ENCODE results near the gene DYNC1LI1.
"Not testable (repeated sequence)": the region's sequence is repeated elsewhere in the genome, so short reads cannot be mapped to it uniquely, and the experiment has no call there.

The DYNC1LI1 gene

DNA sequence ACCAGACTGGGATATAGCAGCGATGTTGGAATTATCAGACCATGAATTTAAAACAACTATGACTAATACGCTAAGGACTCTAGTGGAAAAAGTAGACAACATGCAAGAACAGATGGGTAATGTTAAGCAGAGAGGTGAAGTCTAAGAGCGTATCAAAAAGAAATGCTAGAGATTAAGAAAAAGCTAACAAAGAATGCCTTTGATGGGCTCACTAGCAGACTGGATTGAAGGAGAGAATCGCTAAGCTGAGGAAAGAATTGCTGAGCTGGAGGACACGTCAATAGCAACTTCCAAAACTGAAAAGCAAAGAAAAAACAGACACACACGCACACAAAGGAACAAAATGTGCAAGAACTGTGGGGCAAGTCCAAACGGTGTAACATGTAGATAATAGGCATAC lies 48.0 kb downstream of the DYNC1LI1 start:
- no peak for DNase-seq

GRCh38 chr3:32518921-32519320 lies 51.7 kb downstream of the DYNC1LI1 start:
- not testable (repeated sequence) for DNase-seq

GRCh38 chr3:32516751-32517150 lies 53.9 kb downstream of the DYNC1LI1 start:
- not testable (repeated sequence) for DNase-seq

- DNase-seq, result no peak
These were observed 59.7 kb downstream of the DYNC1LI1 start for GRCh38 chr3:32511005-32511404.

DNA sequence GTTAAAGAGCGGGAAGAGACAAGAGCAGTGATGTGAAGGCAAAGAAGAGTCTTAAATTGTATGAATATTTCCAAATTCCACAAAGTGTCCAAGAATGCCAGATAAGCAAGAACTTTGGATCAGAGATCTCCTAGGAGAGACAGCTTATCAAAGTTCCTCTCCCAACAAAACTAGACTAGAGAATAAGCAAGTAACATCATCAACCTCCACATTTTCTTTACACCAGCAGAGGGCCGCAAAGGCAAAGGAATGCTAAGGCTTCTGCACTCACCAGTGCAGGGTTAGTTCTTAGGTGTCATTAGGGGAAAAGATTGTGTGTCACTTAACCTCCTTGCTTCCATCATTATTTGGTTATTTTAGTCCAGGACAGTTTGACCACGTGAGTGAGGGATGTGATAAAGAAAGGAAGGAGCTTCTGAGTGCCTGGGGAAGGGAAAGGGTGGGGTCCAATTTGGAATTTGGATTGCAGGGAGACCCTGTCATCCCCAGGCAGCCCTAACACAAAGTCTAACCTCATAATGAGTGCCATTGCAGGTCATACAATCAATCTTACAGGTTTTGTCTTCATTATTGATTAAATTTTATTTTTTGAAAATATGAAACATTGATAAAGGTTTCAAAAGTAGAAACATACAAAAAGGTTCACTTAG lies 60.5 kb downstream of the DYNC1LI1 start:
- DNase-seq, result peak; percentile 59

GRCh38 chr3:32508711-32509110 lies 61.9 kb downstream of the DYNC1LI1 start:
- no peak for DNase-seq

GRCh38 chr3:32506466-32506865 lies 64.2 kb downstream of the DYNC1LI1 start:
- DNase-seq, result no peak

DNA sequence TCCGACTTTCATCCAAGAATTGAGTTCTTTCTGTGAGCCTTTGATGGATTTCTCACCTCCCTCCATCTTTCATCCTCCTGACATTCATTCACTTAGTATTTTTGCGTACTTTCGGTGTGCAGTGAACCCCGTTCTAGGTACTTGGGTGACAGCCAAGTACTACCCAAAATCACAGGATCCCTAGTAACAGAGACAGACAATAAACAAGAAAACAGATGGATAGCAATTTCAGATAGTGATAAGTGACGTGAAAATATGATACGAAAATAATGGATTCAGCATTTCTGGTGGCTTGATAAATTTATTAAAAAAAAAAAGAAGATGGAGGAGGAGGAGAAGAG lies 67.7 kb downstream of the DYNC1LI1 start:
- no peak for DNase-seq

DNA sequence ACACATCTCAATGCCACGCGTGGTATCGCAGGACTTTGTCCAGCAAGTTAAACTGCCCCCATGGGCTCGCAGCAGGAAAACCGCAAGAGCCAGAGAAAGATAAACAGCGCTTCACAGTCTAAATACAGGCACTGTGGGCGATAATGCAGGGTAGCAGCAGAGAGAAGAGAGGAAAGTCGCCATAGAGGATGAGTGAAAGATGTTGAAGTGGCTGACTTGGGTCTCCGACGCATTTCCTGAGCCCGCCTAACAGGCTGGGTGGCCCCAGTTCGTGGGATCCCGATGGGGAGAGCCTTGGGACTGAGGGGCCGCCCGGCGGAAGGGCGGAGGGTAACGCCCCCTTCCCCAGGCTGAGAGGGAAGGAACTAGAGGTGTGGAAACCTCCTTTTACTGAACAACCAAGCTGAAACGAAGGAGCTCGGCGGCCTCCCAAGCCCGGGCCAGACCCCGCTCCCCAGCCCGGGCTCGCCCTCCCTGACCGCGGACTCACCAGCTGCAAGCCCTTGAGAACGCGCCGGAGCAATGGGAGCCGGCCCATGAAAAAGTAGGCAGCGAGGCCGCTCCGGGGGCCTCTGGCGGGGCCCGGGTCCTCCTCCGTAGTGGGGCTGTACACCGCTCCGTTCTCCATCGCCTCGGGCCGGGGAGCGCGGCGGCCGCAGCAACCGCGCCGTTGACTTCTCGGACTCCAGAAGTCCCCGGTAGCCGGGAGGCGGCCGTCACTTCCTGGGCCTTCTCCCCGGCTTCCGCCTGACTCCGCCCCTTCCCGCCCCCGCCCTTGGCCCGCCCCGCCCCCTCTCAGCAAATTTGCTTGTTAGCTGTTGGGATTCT lies 68.3 kb downstream of the DYNC1LI1 start, which contains the start of gene CMTM6:
CMTM6 (minus strand) TSS at position 735 of the 828 bp plus-strand sequence; CDS start at position 628, 107 bp downstream.
- DNase-seq, result peak; percentile 67

DNA sequence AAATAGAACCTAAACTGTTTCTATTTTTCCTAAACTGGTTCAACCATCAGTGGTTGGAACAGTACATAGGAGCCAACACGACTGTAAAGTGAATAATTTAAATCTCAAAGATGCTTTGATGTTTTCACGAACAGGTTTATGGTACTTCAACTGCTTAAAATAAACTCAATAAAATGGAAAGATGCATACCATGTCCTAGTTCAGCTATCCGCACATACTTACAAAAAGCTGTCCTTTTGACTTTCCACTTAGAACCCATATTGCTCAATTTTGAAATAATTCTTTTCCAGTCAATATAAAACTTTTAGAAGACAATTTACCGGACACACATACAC lies 68.9 kb downstream of the DYNC1LI1 start:
- no peak for DNase-seq

- no peak for DNase-seq
These were observed 69.5 kb downstream of the DYNC1LI1 start for GRCh38 chr3:32500880-32501782.

- no peak for DNase-seq
These were observed 70.4 kb downstream of the DYNC1LI1 start for GRCh38 chr3:32500231-32500630.

- DNase-seq, result no peak
These were observed 71.1 kb downstream of the DYNC1LI1 start for GRCh38 chr3:32499585-32499984.

GRCh38 chr3:32498992-32499391 lies 71.7 kb downstream of the DYNC1LI1 start:
- no peak for DNase-seq

GRCh38 chr3:32498252-32498651 lies 72.4 kb downstream of the DYNC1LI1 start:
- DNase-seq, result no peak

DNA sequence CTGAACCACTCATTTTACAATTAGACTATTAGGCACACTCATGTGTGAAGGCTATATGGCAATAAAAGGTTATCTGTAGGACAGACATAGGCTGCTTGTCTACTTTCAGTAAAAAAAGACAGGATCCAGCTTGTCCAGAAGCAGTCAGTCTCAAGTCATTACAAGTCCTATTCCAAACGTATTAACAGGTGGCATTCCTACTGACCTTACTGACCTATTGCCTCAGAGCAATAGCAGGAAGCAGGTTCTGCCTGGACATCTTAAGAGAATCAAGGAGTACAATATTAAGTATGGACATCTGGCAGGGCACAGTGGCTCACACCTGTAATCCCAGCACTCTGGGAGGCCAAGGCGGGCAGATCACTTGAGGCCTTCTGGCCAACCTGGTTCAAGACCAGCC lies 75.0 kb downstream of the DYNC1LI1 start:
- DNase-seq, result no peak

DNA sequence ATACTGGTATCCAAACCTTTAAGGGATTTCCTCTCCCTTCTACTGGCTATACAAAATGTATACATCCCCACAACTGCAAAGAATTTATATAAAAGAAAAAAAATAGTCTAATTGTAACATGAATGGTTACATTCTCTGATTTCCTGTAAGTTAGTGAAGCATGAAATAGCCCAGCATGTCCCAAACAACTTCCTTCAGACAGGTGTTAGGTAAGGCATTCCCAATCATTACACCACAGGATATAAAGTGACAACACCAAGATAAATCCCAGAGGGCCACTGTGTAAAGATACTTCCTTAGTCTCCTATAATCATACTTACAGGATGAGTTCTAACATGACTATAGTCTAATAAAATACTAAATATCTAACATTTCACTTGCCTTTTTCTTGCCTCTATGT lies 75.6 kb downstream of the DYNC1LI1 start:
- DNase-seq, result no peak

DNA sequence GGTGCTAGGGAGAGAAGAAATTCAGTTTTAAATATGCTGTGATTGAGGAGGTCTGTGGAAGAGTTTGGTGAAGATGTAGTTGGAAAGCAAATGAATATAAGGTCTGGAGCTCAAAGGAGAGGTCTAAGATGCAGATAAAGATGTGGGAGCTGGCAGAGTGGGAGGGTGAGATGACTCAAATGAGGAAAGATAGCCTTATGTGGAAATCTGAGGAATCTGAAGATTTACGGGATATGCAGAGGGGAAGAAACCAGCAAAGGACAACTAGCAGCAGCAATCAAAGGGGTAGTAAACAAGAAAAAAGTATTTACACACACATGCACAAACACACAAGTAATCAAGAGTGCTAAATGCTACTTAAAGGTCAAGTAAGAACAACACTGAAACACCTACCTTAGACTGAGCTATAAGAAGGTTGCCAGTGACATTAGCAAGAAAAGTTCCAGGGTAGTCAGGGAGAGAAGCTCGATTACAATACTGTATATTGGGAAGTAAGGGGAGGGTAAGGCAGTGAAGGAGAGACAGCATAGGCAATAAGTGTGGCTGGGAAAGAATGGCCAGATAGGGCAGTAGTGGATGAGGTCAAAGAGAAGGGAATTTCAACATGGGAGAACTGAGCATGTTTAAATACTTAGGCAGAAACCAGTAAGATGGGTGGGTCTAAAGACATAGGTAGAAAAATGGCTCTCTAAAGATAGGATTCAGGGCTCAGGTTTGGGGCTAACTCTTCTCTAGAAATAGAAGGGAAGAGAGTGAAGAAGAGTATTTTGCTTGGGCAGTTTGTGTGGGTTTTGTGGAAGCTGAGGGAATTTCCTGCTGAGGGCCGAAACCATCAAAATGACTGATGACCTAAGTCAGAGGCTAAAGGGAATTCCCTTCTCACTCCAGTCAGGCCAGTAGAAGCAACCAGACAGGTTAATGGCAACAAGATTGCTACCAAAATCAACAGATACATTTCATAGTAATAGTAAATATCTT lies 76.9 kb downstream of the DYNC1LI1 start:
- DNase-seq, result no peak

DNA sequence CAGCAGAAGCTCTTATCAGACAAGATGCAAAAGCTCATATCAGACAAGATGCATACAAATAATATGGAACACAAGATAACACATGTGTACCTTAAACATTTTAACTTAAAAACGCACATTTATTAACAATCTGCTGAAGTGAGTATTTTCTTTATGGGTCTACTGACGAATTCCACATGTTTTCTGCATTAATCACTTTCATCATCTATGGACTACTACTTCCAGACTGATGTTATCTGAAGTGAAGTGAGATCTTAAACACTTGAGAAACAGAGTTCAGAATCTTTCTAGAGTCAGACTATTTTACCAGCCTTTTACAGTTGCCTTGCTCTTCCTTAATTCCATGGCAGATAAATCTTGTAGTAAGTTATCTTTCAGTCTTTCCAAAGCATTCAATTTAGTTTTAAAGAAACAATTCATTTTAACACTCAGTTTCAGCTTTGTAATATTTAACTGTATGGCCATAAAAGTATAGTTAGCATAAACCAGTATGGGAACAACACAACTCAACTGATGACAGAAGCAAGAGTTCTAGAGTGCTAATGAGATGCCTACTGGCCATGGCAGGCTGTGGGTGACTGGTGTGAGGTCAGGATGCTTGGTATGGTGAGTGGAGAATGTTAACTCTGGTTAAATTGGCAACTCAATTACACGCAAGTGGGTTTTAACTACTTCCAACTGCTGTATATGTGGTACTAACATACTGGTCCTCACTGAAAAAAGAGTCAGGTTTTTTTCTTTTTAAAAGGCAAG lies 77.8 kb downstream of the DYNC1LI1 start:
- DNase-seq, result no peak

DNA sequence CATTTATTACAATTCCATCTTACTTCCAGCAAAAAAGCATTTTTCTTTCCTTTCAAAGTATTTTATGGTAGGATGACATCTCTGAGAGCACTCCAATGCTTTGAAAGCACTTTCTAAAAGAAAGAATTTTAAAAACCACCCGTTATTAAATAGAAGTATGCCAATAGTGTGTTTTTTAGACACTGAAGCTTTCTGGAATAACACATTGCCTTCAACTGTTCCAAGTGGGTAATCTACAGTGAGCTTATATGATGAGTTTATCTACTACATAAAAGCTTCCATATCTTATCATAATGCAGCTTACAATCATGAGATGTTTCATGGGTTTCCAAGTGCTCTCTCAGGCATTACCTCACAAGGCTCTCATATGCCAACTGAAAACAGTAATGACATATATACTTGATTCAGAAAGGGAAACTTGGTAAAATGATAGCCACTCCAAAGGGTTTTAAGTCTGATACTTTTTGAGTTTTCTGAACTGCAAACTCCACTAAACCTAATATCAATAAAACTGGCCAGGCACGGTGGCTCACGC lies 82.1 kb downstream of the DYNC1LI1 start:
- DNase-seq, result no peak

DNA sequence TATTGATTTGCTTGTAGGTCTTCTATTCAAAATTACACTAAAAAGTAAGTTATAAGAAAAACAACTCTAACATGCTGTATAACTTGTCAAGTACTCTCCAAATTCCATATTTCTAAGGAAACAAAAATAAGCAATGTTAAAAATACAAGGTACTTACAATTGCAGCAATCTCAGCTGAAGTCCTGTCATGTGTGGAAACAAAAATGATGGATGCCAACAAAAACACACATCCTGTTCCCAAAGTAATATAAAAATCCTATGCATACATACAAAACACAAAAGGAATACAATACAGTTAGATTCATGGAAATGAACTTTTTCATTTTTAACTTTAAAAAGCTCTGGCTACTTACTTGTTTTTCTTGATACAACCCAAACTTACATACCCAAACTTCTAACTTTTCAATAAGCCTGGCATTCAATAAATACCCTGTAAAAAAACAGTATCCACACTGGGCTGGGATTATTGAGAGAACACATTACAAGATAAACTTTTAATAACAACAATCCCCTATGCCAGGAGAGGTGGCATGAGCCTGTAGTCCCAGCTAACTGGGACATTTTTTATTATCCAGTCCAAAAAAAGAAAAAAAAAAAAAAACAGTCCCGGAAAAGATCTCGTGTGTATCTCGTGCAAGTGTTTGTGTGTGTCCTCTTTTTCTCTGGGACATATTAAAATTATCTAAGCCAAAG lies 82.7 kb downstream of the DYNC1LI1 start:
- DNase-seq, result no peak
